Measurements from ENCODE around the gene SLC9C1. TPM values are rescaled to one million over a fixed set of nuclear protein-coding genes. Genes with fewer than 3 reads are reported as not detected.

The SLC9C1 gene
- total and polyA plus RNA-seq, 2 donors (not counting 1 experiment from before 2014, with no cell fraction given) = under 0.01 TPM; not detected in 1

GRCh38 chr3:112129925-112130637 is 163.9 kb downstream of the SLC9C1 start:
- no peaks in the 10 kb centered on the region for H3K36me3 ChIP-seq (ENCODE audit: control insufficient read depth, insufficient read depth, low read length)
- H3K4me1 ChIP-seq (ENCODE audit: control insufficient read depth, extremely low read depth, insufficient read depth, low read length) = no peaks in the 10 kb centered on the region
- no peak for DNase-seq (ENCODE audit: low read depth in 2 of 2)
- H4K20me1 ChIP-seq (ENCODE audit: control insufficient read depth, extremely low read depth, insufficient read depth, low read length) = no peaks in the 10 kb centered on the region
- H3K4me2 ChIP-seq (ENCODE audit: extremely low read depth, insufficient read depth, low read length) = no peak overlapping the region
- H2AFZ ChIP-seq (ENCODE audit: low read length) = no peak overlapping the region
- H3K9me3 ChIP-seq (ENCODE audit: control insufficient read depth, insufficient read depth, low read depth, low read length) = no peaks in the 10 kb centered on the region
- no peak overlapping the region for H3K27ac ChIP-seq (ENCODE audit: insufficient read depth, low read length)
- H3K4me3 ChIP-seq (replicated peaks in 1 of 4; ENCODE audit: control extremely low read depth in 1 of 4, insufficient read depth in 1 of 4, low read depth in 3 of 4, low read length in 4 of 4) = no peak overlapping the region
- TF ChIP-seq CTCF (conservative IDR thresholded peaks at IDR 0.05 in 1 of 2, IDR thresholded peaks at IDR 0.05 in 1 of 2; ENCODE audit: low read depth in 1 of 2, low read length in 2 of 2) (no peak), EZH2 (IDR thresholded peaks at IDR 0.05; ENCODE audit: low read length, missing control alignments) (no peak)
- H3K79me2 ChIP-seq (ENCODE audit: control insufficient read depth, insufficient read depth, low read length) = no peaks in the 10 kb centered on the region
- H3K27me3 ChIP-seq (ENCODE audit: control insufficient read depth, insufficient read depth, low read length) = no peaks in the 10 kb centered on the region
- no peak overlapping the region for H3K9ac ChIP-seq (ENCODE audit: insufficient read depth, low read length)

- Histone ChIP-seq H3K4me3 (replicated peaks in 1 of 4; ENCODE audit: control extremely low read depth in 1 of 4, insufficient read depth in 1 of 4, low read depth in 3 of 4, low read length in 4 of 4) (no peak overlapping the region), H3K4me2 (ENCODE audit: extremely low read depth, insufficient read depth, low read length) (no peak overlapping the region), H4K20me1 (ENCODE audit: control insufficient read depth, extremely low read depth, insufficient read depth, low read length) (no peaks in the 10 kb centered on the region), H3K27me3 (ENCODE audit: control insufficient read depth, insufficient read depth, low read length) (no peaks in the 10 kb centered on the region), H2AFZ (ENCODE audit: low read length) (no peak overlapping the region), H3K27ac (ENCODE audit: insufficient read depth, low read length) (no peak overlapping the region), H3K79me2 (ENCODE audit: control insufficient read depth, insufficient read depth, low read length) (no peaks in the 10 kb centered on the region), H3K9me3 (ENCODE audit: control insufficient read depth, insufficient read depth, low read depth, low read length) (no peaks in the 10 kb centered on the region), H3K4me1 (ENCODE audit: control insufficient read depth, extremely low read depth, insufficient read depth, low read length) (no peaks in the 10 kb centered on the region), H3K9ac (ENCODE audit: insufficient read depth, low read length) (no peak overlapping the region), H3K36me3 (ENCODE audit: control insufficient read depth, insufficient read depth, low read length) (no peaks in the 10 kb centered on the region)
- DNase-seq (ENCODE audit: low read depth in 2 of 2) = peak; percentile 12 to 13
- TF ChIP-seq EZH2 (IDR thresholded peaks at IDR 0.05; ENCODE audit: low read length, missing control alignments) (no peak), CTCF (conservative IDR thresholded peaks at IDR 0.05 in 1 of 2, IDR thresholded peaks at IDR 0.05 in 1 of 2; ENCODE audit: low read depth in 1 of 2, low read length in 2 of 2) (no peak)
These were observed 164.9 kb downstream of the SLC9C1 start for GRCh38 chr3:112128843-112129727.
